Cerebellar nuclear complex (tissue), 1 donor: Measurements from ENCODE around the gene WFIKKN1.

Source experiments
- DNase-seq, 2 experiments: peaks; one replicate each; lab custom pipeline; 2025; lab: John Stamatoyannopoulos, UW

The WFIKKN1 gene

GRCh38 chr16:657487-657886, 26.7 kb downstream of the WFIKKN1 start:
- DNase-seq, result no peak

GRCh38 chr16:658679-659571, 28.1 kb downstream of the WFIKKN1 start:
- DNase-seq, result no peak

- no peak for DNase-seq
Observed at GRCh38 chr16:659618-660017, 28.8 kb downstream of the WFIKKN1 start.

GRCh38 chr16:660132-660458, 29.3 kb downstream of the WFIKKN1 start:
- DNase-seq, result no peak

GRCh38 chr16:660459-661183, 29.8 kb downstream of the WFIKKN1 start:
- no peak for DNase-seq

- DNase-seq, result no peak
Observed at GRCh38 chr16:661184-661821, 30.5 kb downstream of the WFIKKN1 start.

- DNase-seq, result no peak
Observed at GRCh38 chr16:662095-662494, 31.3 kb downstream of the WFIKKN1 start.

DNA sequence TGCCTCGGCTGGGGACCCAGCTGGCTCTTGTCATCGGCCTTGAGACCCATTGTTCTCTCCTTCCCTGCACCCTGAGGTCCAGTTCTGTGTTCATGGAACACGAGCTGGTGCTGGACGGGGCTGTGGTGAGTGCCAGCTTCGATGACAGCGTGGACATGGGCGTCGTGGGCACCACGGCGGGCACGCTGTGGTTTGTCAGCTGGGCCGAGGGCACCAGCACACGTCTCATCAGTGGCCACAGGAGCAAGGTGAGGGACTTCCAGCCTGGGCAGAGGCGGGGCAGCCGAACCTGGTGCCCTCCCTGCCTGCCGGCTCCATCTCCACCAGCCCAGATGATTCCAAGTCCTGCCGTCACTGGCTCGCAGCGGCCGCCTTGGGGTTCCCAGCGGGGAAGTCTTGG, 31.8 kb downstream of the WFIKKN1 start:
- DNase-seq, result no peak

- no peak for DNase-seq
Observed at GRCh38 chr16:666572-666971, 35.8 kb downstream of the WFIKKN1 start.

- DNase-seq, result no peak
Observed at GRCh38 chr16:667113-667779, 36.5 kb downstream of the WFIKKN1 start.

DNA sequence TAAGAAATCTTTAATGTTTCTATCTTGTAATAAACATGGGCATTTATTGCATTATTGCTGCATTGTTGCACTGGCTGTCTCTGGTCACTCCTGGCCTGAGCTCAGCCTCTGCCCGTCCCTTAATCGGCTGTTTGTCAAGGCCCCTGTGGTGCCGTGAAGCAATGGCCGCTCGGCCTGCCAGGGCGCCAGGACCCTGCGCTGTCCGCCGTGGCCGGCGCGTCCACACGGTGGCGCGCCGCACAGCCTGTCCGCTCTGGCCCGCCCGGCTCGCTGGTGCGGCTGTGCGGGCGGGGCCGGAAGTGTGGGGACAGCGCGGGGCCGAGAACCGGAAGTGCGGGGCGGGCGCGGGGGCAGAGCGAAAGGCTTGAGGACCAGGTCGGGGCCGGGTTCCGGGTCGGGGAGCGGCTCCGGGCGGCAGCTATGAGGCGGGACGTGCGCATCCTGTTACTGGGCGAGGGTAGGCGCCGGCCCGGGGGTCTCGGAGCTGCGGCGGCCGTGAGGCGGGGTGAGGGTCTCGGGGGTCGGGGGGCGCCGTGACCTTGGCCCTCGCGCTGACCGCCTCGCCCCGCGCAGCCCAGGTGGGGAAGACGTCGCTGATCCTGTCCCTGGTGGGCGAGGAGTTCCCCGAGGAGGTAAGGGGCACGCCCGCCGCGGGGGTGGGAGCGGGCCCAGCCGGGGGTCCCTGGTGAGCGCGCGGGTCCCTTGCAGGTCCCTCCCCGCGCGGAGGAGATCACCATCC, 37.2 kb downstream of the WFIKKN1 start, which contains the start of gene RHOT2:
Gene RHOT2 (plus strand): TSS at position 353 of the 739 bp plus-strand sequence. CDS start 68 bp downstream, at position 421.
- peak; percentile 61 to 67 for DNase-seq

DNA sequence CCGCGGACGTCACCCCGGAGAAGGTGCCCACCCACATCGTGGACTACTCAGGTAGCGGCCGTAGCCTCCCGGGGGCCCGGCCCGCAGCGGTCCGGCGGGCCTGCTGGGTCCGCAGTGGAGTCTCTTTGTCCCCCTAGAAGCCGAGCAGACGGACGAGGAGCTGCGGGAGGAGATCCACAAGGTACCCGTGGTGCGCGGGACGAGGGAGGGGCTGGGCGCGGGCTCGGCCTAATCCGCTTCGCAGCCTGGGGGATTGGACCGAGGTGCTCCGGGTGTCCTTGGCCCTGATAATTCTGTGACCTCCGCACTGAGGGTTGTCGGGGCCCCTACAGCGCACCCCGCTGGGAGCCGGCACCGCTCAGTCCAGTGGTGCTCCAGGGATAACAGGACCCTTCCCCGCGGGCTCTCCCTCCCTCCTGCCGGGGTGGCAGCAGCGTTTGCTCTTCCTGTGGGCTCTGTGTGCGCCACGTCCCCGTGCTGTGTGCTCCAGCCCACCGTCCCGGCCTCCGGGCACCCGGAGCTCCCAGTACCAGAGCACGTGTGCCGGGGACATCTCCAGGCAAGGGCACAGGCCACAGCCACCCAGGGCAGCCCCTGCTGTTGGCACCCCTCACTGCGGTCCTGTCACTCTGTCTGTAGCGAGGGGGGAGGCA, 37.9 kb downstream of the WFIKKN1 start:
- DNase-seq, result no peak

- no peak for DNase-seq
Observed at GRCh38 chr16:669666-670065, 38.9 kb downstream of the WFIKKN1 start.

GRCh38 chr16:670485-671352, 39.9 kb downstream of the WFIKKN1 start:
- no peak for DNase-seq

DNA sequence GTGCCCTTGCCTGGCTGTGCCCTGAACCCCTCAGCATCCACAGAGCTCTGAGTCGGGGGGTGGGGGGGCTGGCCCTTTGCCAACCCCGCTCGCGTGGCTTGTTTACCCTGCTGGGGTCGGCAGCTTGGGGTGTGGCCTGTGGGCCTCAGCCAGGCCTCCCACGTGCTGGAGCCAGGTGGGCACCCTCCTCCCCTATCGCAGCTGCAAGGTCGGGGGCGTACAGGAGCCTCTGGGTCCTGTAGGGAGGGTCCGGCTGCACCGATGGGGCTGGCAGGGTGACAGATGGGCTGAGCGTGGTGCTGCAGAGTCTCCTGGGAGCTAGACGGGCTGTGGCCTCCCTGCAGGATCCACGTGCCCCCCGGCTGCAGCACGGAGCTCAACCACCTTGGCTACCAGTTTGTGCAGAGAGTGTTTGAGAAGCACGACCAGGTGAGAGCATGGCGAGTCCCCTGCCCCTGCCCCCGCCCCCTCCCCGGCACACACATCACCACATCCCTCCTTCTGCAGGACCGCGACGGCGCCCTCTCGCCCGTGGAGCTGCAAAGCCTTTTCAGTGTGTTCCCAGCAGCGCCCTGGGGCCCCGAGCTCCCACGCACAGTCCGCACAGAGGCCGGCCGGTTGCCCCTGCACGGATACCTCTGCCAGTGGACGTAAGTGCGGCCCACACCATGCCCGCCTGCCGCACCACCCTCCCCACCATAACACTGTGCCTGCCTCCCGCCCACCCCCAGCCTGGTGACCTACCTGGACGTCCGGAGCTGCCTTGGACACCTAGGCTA, 40.8 kb downstream of the WFIKKN1 start:
- DNase-seq, result no peak

DNA sequence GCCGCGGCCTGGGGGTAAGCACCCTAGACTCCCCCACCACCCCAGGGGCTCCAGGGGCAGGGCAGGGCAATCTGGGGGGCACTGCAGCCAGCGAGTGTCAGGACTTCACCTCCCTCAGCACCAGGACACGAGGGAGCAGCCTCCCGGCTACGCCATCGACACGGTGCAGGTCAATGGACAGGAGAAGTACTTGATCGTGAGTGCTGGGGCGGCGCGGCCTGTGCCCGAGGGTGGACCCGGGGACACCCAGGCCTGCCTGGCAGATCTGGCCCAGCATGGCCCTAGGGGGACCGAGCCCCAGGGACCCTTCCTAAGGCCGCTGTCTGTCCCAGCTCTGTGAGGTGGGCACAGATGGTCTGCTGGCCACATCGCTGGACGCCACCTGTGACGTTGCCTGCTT, 41.6 kb downstream of the WFIKKN1 start:
- no peak for DNase-seq

- no peak for DNase-seq
Observed at GRCh38 chr16:672851-673250, 42.1 kb downstream of the WFIKKN1 start.

GRCh38 chr16:673399-673991, 42.7 kb downstream of the WFIKKN1 start:
- no peak for DNase-seq
